Esophagus muscularis mucosa (tissue), 4 donors: ENCODE results near the gene EZR.
A peak's percentile ranks its signal among the peaks of the same experiment; 100 is the strongest.

Source experiments
- CTCF ChIP-seq, 3 experiments: fragments of 200-600 bp in 2 of 3; fragments of 450-650 bp in 1 of 3; sonication (generic) in 2 of 3; IDR thresholded peaks; one replicate each; pipeline ENCODE4 v1.5.1; 2017 to 2019; ENCODE audit warnings: antibody characterized with exemption in 3 of 3, mild to moderate bottlenecking in 2 of 3, moderate library complexity in 1 of 3
- EP300 ChIP-seq: sonication (generic); formaldehyde crosslinking; IDR thresholded peaks from one replicate; pipeline ENCODE4 v1.6.1; 2017; ENCODE audit warnings: antibody characterized with exemption
- POLR2AphosphoS5 ChIP-seq, 2 donors: sonication (generic); formaldehyde crosslinking; IDR thresholded peaks; one replicate each; pipeline ENCODE4 v1.6.1; 2017; ENCODE audit warnings: antibody characterized with exemption in 2 of 2

- TF ChIP-seq CTCF (IDR thresholded peaks at IDR 0.05) (no peak), EP300 (no peak), POLR2AphosphoS5 (IDR thresholded peaks at IDR 0.05) (peak; percentile 10 to 20)
Measured at GRCh38 chr6:158797331-158798310, 21.5 kb downstream of the EZR start.
